ENCODE results near the gene CACNA1D.

Gene CACNA1D

GRCh38 chr3:53826048-53826447, 331.6 kb downstream of the CACNA1D start:
- Mint-ChIP-seq H3K36me3 (ENCODE audit: low read depth) (no peaks in the 10 kb centered on the region), H3K4me3 (no peak overlapping the region), H3K4me1 (ENCODE audit: low read depth) (no peaks in the 10 kb centered on the region)

GRCh38 chr3:53828581-53828980, 334.2 kb downstream of the CACNA1D start:
- no peaks in the 10 kb centered on the region for H3K36me3 Mint-ChIP-seq (ENCODE audit: low read depth)

More at GRCh38 chr3:53826048-53826447, 331.6 kb downstream of the CACNA1D start:
- Mint-ChIP-seq H3K27me3 (no peaks in the 10 kb centered on the region), H3K9me3 (no peaks in the 10 kb centered on the region), H3K27ac (no peak overlapping the region)

GRCh38 chr3:53829605-53830004, 335.2 kb downstream of the CACNA1D start:
- no peaks in the 10 kb centered on the region for H3K4me1 Mint-ChIP-seq (ENCODE audit: low read depth)
- H3K36me3 Mint-ChIP-seq (ENCODE audit: low read depth), result no peaks in the 10 kb centered on the region
- H3K27me3 Mint-ChIP-seq, result no peaks in the 10 kb centered on the region
- H3K9me3 Mint-ChIP-seq, result no peaks in the 10 kb centered on the region
- no peak overlapping the region for H3K4me3 Mint-ChIP-seq
- no peak overlapping the region for H3K27ac Mint-ChIP-seq

More at GRCh38 chr3:53828581-53828980, 334.2 kb downstream of the CACNA1D start:
- no peaks in the 10 kb centered on the region for H3K27me3 Mint-ChIP-seq
- H3K4me3 Mint-ChIP-seq, result no peak overlapping the region
- no peaks in the 10 kb centered on the region for H3K4me1 Mint-ChIP-seq (ENCODE audit: low read depth)
- no peaks in the 10 kb centered on the region for H3K9me3 Mint-ChIP-seq
- H3K27ac Mint-ChIP-seq, result no peak overlapping the region

GRCh38 chr3:53830944-53831343, 336.5 kb downstream of the CACNA1D start:
- Mint-ChIP-seq H3K27ac (no peak overlapping the region), H3K9me3 (no peaks in the 10 kb centered on the region), H3K27me3 (no peaks in the 10 kb centered on the region), H3K4me1 (ENCODE audit: low read depth) (no peaks in the 10 kb centered on the region), H3K4me3 (no peak overlapping the region), H3K36me3 (ENCODE audit: low read depth) (no peaks in the 10 kb centered on the region)

GRCh38 chr3:53833053-53833645, 338.7 kb downstream of the CACNA1D start:
- Mint-ChIP-seq H3K9me3 (no peaks in the 10 kb centered on the region), H3K36me3 (ENCODE audit: low read depth) (no peaks in the 10 kb centered on the region), H3K27me3 (no peaks in the 10 kb centered on the region), H3K27ac (no peak overlapping the region), H3K4me3 (no peak overlapping the region), H3K4me1 (ENCODE audit: low read depth) (no peaks in the 10 kb centered on the region)

- Mint-ChIP-seq H3K27me3 (no peaks in the 10 kb centered on the region), H3K36me3 (ENCODE audit: low read depth) (no peaks in the 10 kb centered on the region), H3K4me1 (ENCODE audit: low read depth) (no peaks in the 10 kb centered on the region), H3K9me3 (no peaks in the 10 kb centered on the region), H3K4me3 (no peak overlapping the region), H3K27ac (no peak overlapping the region)
Observed at GRCh38 chr3:53833700-53834099, 339.3 kb downstream of the CACNA1D start.

- H3K27me3 Mint-ChIP-seq, result peaks cover 5% of the 10 kb centered on the region
- H3K27ac Mint-ChIP-seq, result no peak overlapping the region
- H3K4me1 Mint-ChIP-seq (ENCODE audit: low read depth), result no peaks in the 10 kb centered on the region
- H3K4me3 Mint-ChIP-seq, result no peak overlapping the region
- no peaks in the 10 kb centered on the region for H3K36me3 Mint-ChIP-seq (ENCODE audit: low read depth)
- no peaks in the 10 kb centered on the region for H3K9me3 Mint-ChIP-seq
Observed at GRCh38 chr3:53834429-53835095, 340.2 kb downstream of the CACNA1D start.

GRCh38 chr3:53835257-53835656, 340.8 kb downstream of the CACNA1D start:
- Mint-ChIP-seq H3K4me3 (no peak overlapping the region), H3K36me3 (ENCODE audit: low read depth) (no peaks in the 10 kb centered on the region), H3K27ac (no peak overlapping the region), H3K4me1 (ENCODE audit: low read depth) (no peaks in the 10 kb centered on the region), H3K9me3 (no peaks in the 10 kb centered on the region), H3K27me3 (peaks cover 5% of the 10 kb centered on the region)

- no peaks in the 10 kb centered on the region for H3K36me3 Mint-ChIP-seq (ENCODE audit: low read depth)
- H3K27ac Mint-ChIP-seq, result no peak overlapping the region
- H3K9me3 Mint-ChIP-seq, result no peaks in the 10 kb centered on the region
- no peaks in the 10 kb centered on the region for H3K4me1 Mint-ChIP-seq (ENCODE audit: low read depth)
- H3K27me3 Mint-ChIP-seq, result peaks cover 5% of the 10 kb centered on the region
- H3K4me3 Mint-ChIP-seq, result no peak overlapping the region
Observed at GRCh38 chr3:53836084-53836872, 341.9 kb downstream of the CACNA1D start.

GRCh38 chr3:53837331-53837730, 342.9 kb downstream of the CACNA1D start:
- Mint-ChIP-seq H3K4me1 (ENCODE audit: low read depth) (no peaks in the 10 kb centered on the region), H3K27ac (no peak overlapping the region)

GRCh38 chr3:53841296-53841695, 346.9 kb downstream of the CACNA1D start:
- Mint-ChIP-seq H3K27ac (no peak overlapping the region), H3K4me3 (no peak overlapping the region), H3K9me3 (no peaks in the 10 kb centered on the region), H3K36me3 (ENCODE audit: low read depth) (no peaks in the 10 kb centered on the region), H3K4me1 (ENCODE audit: low read depth) (peaks cover 4% of the 10 kb centered on the region), H3K27me3 (peaks cover 34% of the 10 kb centered on the region)

More at GRCh38 chr3:53837331-53837730, 342.9 kb downstream of the CACNA1D start:
- Mint-ChIP-seq H3K4me3 (no peak overlapping the region), H3K9me3 (no peaks in the 10 kb centered on the region), H3K27me3 (peaks cover 5% of the 10 kb centered on the region), H3K36me3 (ENCODE audit: low read depth) (no peaks in the 10 kb centered on the region)

GRCh38 chr3:53842436-53843194, 348.2 kb downstream of the CACNA1D start:
- Mint-ChIP-seq H3K4me1 (ENCODE audit: low read depth) (peaks cover 4% of the 10 kb centered on the region), H3K27me3 (peaks cover 43% of the 10 kb centered on the region), H3K4me3 (no peak overlapping the region), H3K9me3 (no peaks in the 10 kb centered on the region), H3K36me3 (ENCODE audit: low read depth) (no peaks in the 10 kb centered on the region), H3K27ac (no peak overlapping the region)

GRCh38 chr3:53843195-53844177, 349.1 kb downstream of the CACNA1D start:
- H3K36me3 Mint-ChIP-seq (ENCODE audit: low read depth), result no peaks in the 10 kb centered on the region
- no peaks in the 10 kb centered on the region for H3K9me3 Mint-ChIP-seq
- no peak overlapping the region for H3K4me3 Mint-ChIP-seq
- peaks cover 52% of the 10 kb centered on the region for H3K27me3 Mint-ChIP-seq
- H3K4me1 Mint-ChIP-seq (ENCODE audit: low read depth), result peaks cover 4% of the 10 kb centered on the region
- no peak overlapping the region for H3K27ac Mint-ChIP-seq

Measured in stimulated activated naive CD8-positive, alpha-beta T cell treated with anti-CD3 and anti-CD28 coated beads, Interleukin-15, Interleukin-2, amounts not matched to agents 100 ng/mL and 50 ng/mL, for 24 hours (primary cell).